Measurements from ENCODE around the gene CTU2.
A peak's percentile ranks its signal among the peaks of the same experiment; 100 is the strongest.

The CTU2 gene

DNA sequence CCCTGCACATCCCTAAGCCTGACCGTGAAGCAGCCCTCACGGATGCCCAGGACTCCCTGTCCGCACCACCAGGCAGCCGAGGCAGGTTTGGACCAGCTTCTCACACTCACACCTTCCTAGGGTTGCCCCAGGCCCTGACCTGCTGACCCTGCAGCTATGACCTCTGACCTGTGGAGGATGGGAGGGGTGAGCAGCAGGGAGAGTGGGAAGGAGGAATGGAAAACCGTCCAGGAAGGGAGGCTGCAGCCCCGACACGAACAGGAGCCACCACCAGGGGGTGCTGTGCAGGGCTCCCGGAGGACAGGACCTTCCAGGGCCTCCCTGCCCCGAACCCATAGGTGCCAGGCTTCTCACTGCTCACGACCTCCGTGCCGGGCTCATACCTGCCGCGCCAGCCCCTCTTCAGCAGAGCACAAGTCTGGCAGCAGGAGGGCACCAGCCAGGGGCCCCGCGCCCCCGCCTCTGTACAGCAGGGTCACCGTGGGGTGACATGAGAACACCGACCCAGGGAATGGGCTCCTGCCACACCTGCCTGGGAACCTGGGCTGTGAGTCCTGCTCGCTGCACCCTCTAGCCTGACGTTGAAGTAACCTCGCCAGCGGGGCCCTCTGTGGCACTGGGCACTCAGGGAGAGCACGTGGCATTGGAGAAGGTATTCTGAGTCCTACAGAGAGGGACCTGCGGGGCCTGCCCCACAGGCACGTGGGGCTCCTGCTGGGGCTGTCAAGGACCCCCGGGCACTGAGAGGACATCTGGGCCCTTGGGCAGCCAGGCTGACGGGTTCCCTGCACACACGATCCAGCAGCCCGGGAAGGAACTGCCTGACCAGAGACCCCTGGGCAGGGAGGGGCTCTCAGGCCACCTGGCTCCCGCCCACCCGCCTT is 37.6 kb downstream of the CTU2 start:
- peak; percentile 44 to 64 (median 55) for DNase-seq (ENCODE audit: low read depth in 3 of 3)

DNA sequence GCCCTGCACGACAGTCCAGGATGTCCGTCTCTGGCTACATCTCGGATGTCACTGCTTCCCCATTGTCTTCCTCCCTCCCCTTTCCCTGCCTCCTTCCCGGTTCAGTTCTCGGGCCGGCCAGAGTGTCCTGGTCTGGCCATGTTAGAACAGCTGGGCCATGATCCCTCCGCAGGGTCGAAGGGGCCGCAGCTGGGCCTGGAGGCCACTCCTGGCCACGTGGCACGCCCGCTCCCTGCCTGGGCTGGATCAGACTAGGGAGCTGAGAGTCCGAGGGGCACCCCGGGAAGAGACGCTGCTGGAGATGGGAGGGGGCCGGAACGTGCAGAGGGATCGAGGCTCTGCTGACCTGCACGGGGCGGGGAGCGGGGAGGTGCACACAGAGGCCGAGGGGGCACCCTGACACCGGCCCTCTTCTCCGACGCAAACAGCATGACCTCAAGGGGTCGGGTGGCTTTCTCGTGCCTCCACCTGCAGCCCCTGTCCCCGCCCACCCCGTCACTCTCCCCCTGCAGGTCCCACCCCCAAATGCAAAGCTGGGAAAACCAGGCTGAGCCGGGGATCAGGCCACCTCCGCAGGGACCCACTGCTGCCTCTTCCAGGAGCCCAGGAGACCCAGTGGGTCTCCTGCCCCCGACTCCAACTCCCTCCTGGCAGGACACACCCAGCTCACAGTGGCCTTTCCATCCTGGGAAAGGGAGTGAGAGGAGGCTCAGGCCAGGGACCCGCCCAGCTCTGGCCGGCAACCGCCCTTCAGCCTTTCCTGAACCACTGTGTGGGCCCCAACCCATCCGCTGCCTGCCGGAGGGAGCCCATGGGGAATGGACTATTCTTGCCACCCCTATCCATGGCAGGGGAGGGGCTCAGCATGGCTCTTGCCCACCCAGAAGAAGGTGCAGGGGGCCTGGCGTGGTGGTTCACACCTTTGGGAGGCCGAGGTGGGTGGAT is 38.5 kb downstream of the CTU2 start:
- no peak for DNase-seq (ENCODE audit: low read depth in 3 of 3)

DNA sequence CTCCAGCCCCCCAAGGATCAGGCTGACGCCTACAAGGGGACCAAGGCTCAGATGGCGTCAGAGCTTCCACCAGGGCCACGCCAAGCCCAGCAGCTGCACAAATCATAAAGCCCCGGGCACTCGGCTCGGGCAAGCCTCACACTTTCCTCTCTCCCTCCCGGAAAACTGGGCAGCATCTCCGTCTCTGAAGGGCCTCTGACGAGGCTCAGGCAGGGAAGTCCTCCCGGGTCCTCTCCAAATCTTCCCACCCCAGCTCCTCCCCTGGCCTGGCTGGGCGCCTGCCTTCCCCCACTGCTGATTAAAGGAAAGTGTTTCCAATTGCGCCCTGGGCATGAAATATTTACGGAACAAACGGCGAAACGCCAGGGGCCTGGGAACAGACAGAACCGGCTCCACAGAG is 40.2 kb downstream of the CTU2 start:
- no peak for DNase-seq (ENCODE audit: low read depth in 3 of 3)

DNA sequence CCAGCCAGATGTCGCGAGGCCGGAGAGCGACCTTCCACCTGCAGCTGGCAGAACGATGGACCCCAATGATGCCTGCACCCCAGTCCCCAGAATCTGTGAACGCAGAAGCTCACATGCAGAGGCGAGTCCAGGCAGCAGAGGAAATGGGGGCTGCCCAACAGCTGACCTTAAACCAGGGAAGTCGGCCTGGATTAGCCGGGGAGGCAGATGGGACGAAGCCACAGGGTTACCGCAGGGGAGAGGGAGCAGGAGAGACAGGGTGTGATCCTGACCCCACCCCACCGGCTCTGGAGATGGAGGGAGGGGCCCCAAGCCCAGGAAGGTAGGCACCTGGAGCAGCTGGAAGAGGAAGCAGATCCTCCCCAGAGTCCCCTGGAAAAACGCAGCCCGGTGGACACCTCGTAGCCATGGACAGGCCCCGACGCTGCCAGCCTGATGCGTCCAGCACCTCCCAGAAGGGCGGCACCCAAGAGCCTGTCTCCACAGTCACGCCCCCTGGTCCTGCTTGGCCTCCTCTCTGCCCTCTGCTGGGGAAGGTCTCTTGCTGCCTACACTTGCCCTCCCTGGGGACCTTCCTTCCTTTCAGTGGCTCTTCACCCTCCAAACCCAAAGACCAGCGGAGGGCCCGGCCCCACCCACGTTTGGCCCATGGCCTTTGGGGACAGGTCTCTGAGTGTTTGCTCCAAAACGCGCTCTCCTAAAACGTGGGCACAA is 41.4 kb downstream of the CTU2 start:
- DNase-seq (ENCODE audit: low read depth in 3 of 3), result peak in 1 of 3 donors; percentile 54

DNA sequence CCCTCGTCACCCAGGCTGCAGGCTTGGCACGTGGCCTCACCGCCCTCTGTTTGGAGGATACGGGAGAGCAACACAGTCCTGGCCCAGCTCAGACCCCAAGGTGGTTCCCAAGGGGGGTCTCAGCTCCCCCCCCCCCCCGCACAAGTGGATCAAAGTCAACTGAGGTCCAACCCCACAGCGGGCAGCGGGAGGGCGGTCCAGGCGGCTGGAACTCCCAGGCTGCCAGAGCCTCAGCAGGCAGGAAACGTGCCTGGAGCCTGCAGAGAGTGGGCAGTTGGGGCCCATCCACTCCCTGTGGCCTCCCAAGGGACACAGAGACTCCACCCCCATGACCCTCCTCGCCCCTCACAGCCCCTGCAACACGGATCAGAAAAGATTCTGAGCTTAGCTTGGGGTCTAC is 42.1 kb downstream of the CTU2 start:
- DNase-seq (ENCODE audit: low read depth in 3 of 3), result no peak

DNA sequence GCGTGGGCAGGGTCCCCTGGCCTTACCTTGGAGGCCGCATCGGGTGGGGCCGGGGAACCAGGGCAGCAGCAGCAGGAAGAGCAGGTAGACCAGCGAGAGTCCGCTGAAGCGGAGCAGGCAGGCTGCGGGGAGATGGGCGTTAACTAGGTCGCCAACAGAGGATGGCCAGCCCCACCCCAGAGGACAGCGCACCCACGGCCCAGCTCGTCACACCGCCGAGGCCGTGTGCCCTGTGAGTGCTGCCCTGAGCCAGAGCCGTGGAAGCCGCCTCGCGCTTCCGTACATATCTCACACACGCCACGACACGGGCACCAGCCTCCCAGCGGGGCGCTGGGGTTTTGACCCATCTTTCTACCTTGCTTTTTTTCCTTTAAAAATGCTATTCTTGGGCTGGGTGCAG is 43.1 kb downstream of the CTU2 start:
- no peak for DNase-seq (ENCODE audit: low read depth in 3 of 3)

DNA sequence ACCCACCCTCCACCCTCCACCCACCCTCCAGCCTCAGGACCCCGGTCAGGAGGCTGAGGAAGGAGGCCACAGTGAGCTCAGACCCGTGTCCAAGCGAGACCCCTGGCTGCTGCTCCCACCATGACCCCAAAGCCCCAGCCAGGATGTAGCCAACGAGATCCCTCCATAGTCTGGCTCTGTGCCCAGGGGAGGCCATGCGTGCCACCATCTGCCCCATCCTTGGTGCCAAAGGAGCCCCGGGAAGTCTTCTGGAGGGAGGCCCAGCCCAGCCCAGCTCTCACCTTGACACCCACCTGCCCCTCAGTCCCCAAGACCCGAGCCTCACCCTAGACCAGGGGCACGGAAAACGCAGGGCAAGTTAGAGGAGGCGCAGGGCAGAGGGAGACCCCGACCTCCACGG is 44.6 kb downstream of the CTU2 start:
- DNase-seq (ENCODE audit: low read depth in 3 of 3), result no peak

DNA sequence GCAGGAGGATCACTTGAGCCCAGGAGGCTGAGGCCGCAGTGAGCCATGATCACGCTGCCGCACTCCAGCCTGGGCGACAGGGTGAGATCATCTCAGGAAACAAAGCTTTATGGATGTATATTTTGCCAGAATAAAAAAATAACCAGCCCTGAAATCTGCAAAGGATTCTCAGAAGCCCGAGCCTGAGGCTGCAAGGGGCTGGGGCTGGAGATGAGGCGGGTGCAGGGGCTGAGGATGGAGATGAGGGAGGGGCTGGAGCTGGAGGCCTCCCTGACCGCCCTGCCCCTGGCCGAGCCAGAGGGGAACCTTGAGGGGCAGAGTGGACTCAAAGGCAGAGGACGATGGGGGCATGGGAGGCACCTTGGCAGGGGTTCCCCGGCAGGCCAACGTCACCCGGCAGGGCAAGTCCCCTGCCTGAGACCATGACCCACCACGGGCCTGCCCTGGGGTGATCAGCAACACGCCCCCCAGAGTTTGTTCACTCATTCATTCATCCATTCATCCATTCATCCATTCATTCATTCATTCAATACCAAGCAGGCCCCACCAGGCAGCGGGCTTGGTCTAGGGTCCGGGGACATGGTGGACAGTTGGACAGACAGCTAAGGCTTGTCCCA is 46.2 kb downstream of the CTU2 start:
- no peak for DNase-seq (ENCODE audit: low read depth in 3 of 3)

DNA sequence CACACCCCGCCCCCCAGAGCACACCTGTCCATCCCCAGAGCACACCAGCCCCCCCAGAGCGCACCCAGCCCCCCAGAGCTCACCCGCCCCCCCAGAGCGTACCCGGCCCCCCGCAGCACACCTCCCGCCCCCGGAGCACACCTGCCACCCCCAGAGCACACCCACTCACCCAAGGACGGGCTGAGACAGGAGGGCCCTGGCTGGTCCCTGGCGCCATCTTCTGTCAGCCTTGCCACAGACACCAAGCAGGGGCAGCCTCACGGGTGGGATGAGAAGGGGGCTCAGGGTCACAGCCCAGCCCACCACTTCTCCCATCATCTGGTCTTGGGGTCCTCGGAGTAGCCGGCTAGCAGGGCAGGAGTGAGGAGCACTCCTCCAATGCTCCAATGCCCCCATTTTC is 46.9 kb downstream of the CTU2 start:
- DNase-seq (ENCODE audit: low read depth in 3 of 3), result no peak

DNA sequence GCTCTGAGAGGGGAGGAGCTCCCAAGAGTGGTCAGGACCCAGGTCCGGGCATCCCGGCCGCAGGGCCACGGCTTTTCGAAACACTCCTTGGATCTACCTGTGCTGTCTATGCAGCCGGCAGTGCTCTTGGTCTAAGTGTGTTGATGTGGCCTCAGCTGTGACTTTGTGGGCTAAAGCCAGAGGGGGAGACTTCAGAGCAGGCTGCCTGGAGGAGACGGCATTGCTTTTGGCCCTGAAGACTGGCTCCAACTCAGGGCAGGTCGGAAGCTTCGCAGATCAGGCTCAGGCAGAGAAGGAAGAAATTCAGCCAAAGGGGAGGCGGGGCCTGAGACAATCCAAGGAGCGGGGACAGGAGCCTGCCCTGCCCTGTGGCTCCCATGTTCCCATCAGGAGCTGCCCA is 47.3 kb downstream of the CTU2 start:
- no peak for DNase-seq (ENCODE audit: low read depth in 3 of 3)

DNA sequence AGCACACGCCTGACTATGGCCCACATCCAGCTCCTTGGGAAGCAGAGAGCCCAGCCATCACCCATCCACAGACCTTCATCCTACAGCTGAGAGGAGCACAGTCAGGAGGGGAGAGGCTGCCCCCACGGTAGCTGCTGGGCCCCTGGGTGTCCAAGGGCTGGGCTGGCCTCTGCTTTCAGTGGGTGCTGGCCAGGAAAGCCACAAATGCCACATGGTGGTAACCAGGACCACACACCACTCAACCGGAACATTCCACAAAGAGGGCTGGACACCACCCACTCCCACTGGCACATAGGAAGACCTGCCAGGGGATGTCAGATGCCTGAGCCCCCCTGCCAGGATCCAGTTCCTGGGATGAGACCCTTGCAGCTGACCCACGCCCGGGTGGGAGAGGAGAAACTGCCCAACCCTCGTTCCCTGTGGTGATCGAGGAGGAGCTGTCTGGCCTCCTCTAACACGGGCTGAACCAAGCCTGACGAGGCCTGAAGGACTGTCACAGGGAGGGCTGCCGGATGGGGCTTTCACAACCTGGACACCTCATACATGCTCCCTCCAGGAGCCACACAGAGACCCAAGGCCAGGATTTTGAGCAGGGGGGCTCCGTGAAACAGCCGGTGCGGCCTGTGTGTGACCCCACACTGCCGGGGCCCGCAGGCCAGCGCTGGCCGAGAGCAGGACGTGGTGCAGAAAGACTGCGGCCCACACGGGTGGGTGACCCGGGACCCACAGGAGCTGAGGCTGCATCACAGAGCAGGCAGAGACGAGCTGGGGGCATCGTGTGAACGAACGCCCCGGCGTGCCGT is 48.0 kb downstream of the CTU2 start:
- no peak for DNase-seq (ENCODE audit: low read depth in 3 of 3)

DNA sequence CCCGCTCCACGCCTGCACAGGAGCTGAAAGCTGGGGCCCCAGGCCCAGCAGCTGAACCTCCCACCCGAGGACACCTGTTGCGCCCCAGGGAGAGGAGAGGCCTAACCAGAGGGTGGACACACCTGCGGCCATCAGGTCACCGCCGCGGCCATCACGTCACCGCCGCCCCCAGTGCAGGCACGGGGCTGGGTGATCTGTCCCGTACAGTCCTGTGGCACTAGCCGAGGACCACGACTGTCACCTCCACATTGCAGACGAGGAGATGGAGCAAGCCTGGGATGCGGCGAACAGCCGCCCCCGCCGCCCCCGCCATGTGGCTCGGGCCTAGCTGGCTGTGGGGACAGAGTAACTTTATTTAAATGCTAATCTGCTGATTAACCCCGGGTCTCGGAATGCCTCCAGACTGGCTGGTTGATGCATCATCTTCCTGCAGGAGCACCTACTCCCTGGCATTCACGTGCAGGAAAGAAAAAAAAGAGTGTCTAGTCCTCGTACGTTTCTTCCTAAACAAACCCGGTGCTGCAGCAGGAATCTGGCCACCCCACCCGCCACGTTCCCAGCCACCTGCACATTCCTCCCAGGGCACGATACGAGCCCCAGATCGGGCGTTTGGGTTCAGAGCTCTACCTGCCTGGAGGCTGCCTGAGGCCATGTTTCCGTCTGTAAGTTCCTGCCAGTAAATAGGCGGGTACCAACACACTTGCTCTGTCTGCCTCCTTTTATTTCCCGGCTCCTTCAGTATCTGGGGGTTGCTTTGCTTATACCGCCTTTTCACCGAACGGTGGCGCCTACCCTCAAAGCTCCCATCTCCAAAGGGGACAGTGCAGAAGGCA is 48.8 kb downstream of the CTU2 start:
- DNase-seq (ENCODE audit: low read depth in 3 of 3), result no peak

DNA sequence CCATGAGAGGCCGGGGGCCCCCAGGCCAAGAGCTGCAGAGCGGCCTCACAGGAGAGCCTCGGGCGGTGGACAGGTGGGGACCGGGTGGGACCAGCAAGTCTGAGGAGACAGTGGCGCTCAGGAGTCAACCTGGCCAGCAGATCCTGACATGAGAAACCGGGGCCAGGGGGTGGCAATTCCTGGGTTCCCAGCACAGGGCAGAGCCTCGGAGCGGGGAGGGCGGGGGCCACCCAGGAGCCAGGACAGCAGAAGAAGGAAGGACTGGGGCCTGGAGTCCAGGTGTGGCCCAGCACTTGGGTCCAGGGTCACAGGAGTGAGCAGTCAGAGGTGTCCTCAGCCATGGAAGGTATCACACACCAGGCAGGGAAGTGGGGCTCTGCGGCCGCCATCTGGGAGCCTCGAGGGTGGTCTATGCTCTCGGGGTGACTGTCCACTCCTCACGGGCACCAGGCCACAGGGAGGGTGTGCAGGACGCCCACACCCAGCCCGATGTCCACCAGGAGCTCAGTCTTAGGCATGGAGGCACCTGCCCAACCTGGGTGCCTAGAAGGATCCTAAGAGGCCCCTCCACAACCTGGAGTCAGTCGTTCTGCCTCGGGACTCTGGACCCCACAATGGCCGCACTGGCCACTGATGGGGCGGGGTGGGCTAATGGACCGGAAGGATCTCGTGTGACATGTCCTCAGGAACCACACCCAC is 49.6 kb downstream of the CTU2 start:
- DNase-seq (ENCODE audit: low read depth in 3 of 3), result no peak

DNA sequence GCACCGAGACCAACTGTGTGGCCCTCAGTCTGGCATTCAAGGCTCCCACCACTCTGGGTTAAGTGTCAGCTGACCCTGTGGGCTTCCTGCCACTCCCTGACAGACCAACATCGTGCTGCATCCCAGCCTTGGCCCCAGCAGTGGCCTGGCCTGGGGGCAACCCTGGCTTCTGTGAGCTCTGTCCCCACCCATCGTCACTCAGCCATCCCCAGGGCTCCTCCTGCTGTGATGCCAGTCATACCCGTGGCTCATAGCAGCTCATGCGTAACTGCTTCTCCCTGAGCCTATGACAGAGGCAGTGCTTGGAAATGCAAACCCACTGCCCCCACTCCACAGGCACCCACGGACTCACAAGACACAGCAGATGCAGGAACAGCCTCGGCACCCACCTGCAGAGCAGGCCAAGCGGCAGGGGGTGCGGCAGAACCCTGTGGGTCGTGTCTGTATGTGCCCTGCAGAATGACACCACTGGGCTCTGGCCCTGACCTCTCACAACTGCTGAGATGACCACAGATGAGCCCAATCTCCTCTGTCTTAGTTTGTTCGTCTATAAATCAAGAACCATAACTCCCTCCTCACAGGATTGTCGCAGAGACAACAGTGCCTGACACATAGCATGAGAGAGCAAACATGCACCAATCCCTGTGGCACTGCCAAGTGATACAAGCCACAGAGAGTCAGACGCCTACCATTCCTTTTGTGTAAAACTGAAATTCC is 52.1 kb downstream of the CTU2 start:
- no peak for DNase-seq (ENCODE audit: low read depth in 3 of 3)

DNA sequence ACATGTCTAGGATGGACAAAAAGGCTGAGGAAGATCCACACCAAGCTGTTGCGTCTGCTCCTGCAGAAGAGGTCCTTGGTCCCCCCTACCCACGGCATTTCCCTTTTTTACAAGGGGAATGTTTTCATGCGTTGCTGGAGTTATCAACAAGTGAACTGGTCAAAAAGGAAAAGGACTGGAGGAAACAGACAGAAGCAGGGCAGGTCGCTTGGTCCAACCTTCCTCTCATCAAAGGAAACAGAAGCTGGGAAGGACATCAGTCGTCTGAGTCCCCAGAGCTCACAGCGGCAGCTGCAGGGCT is 52.6 kb downstream of the CTU2 start:
- DNase-seq (ENCODE audit: low read depth in 3 of 3), result no peak

DNA sequence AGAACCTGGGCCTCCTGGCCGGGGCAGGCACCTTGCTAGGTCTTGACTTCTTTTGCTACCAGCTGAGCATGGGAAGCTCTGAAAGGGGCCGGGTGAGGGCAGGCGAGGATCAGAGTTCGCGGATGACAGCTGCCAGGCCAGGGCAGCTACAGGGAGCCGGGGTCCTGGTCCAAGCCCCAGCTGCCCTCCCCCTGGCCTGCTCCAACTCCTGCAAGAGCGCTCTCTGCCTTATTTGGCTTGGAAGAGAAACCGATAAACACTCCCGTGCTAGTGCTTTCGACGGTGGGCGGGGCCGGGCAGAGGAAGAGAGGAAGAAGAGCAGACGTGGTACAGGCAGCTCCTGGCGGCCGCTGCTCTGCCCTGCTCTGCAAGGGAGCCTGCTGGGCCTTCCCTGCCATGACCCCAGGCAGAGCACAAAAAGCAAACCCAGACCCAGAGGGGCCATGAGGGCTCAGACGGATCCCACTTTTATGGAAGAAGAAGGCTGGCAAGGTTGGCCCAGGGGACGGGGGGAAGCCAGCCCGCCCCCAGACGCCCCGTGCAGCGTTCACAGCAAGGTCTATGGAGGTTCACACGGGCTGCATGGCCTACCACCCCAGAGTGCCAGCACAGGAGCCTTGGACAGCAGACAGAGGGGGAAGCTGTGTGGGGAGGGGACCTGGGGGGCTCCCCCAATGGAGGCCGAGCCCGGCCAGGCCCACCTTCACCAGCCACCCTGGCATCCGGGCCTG is 53.1 kb downstream of the CTU2 start:
- DNase-seq (ENCODE audit: low read depth in 3 of 3), result no peak

DNA sequence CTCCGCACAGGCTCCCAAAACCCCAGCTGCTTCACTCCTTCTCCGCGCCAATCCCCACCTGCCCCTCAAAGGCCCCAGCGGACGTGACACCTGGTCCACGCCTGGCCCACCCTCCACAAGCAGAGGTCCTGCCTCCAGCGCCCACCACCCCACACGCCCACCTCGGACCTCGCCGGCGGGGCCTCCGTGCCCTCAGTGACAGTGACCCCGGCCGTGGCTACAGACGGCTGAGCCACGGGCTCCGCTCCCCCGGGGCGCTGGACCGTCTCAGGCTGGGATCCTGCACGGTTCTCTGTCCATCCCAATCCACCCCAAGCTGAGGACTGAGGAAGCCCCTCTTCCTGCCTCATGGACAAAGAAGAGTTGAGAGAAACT is 53.7 kb downstream of the CTU2 start:
- DNase-seq (ENCODE audit: low read depth in 3 of 3), result no peak

DNA sequence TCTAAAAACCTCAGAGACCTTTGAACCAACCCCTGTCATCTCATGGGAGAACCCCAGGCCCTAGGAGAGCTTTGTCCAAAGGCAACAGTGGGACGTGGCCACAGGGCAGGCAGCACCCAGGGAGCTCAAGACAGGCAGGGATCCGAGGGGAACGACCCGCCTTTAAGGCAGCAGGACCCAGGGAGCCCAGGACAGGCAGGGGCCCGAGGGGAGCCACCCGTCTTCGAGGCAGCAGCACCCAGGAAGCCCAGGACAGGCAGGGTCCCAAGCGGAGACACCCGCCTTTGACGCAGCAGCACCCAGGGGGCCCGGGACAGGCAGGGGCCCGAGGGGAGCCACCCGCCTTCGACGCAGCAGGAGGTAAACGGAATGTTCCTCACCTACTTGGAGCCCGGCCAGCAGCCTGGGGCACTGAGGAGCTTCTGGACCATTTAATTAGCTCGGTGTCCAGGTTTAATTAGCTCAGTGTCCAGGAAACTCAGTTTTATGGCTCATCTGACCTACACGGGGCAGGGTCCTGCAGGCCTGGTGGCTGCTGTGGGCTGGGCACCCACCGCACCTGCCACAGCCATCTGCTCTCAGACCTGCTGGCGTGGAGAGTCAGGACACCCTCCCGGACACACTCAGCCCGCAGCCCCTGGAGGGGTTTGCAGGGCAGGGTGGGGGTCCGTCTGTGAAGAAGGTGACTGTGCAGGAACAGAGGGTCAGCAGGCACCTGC is 54.3 kb downstream of the CTU2 start:
- DNase-seq (ENCODE audit: low read depth in 3 of 3), result no peak
